Activated CD4-positive, CD25-positive, alpha-beta regulatory T cell treated with anti-CD3 and anti-CD28 coated beads, Interleukin-2, amount 50 U/mL, for 72 hours (primary cell): Measurements from ENCODE around the gene ZNG1A.
"Not testable (repeated sequence)": the region's sequence is repeated elsewhere in the genome, so short reads cannot be mapped to it uniquely, and the experiment has no call there.

Source experiments
- DNase-seq: peaks from one replicate; pipeline ENCODE4 v3.0.0; 2021

ZNG1A gene

GRCh38 chr9:178970-179383, at the start of gene ZNG1A:
Gene ZNG1A, minus strand, starts transcription at chr9:179056. Its CDS starts 87 bp downstream, at chr9:178969.
- peak; percentile 89 for DNase-seq

GRCh38 chr9:227860-228259, 49.0 kb upstream of the ZNG1A start:
- no peak for DNase-seq

DNA sequence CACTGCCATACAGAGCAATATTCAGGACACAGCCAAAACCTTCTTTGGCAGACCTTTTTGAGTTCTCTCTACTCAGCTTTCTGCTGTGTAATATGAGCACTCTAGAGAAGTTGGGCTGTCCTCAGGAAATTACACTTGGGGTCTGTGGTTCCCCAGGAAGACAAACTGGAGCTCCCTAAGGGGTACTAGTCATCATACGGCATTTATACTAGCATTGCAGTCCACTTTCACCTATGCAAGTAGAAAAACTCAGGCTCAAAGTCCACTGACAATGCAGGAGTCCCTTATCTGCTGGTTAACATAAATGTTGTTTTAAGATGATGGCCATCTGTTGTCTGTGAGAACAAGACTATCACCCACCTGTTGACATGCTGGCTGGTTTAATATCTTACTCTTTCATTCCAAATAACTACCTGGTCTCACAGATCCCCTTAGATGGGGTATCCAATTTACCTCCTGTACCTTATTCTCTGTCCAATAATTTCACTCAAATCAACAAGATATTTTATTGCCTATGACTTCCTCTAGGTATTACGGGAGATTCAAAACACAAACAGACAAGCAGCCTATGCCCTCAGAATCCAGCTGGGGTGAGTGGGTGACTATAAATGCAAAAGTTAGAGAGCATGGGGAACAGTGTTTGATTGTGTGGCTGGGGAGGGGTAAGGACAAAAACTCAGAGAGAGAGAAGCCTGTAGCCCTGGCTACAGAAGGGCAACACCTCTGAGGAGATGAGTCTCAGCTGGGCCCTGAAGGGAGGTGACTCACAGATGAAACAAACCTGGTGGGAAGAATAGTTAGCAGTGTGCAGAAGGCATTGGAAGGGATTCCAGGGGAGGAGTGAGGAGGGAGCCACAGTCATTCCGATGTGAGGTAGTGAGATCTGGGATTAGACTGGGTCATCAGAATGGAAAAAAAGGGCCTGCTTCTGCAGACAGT, 46.0 kb upstream of the ZNG1A start:
- DNase-seq, result no peak

DNA sequence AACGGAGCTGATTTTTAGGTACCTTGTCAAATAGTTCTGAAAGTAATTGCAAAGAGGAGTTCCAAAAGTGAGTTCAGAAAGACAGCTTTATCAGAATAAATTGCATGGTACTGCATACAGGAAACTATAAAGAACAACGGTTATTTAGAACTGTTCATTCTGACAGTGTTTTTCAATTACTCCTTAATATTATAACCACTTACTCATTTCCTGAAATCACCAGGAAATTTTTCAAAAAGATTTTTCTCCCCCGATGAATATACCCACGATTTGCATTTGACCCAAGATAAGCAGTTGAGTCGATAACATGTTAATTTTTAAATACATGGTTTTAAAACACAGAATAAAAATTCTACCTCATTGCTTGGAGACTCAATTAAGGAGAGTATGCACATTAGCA, 45.2 kb upstream of the ZNG1A start:
- DNase-seq, result no peak

GRCh38 chr9:223152-223551, 44.3 kb upstream of the ZNG1A start:
- DNase-seq, result no peak

DNA sequence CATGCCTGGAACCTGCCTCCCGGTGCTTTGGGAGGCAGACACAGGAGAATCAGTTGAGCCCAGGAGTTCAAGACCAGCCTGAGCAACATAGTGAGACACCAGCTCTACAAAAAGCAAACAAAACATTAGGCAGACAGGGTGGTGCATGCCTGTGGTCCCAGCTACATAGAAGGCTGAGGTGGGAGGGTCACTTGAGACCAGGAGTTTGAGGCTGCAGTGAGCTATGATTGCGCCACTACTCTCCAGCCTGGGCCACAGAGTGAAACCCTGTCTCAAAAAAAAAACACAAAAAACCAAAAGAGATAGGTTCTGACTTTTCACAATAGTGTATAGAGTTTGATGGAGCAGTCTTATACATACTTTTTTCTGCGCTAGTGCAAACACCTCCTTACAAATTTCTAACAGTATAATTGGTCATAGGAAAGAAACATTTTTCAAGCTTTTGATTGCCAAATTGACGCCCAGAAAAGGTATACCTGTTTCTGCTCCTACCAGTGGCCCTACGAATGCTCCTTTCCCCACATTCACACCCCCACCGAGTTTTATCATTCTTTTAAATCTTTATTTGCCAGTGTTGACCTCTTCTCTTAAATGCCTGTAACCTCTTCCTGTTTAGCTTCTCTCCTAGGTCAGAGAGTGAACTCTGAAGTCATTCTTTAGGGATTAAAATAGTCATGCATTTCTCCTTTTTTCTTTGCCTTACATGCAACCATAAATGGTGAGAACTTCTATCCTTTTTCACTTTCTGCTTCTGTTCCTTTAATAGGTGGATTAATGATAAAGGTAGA, 43.3 kb upstream of the ZNG1A start:
- no peak for DNase-seq

- DNase-seq, result no peak
Measured at GRCh38 chr9:219670-220365, 41.0 kb upstream of the ZNG1A start.

DNA sequence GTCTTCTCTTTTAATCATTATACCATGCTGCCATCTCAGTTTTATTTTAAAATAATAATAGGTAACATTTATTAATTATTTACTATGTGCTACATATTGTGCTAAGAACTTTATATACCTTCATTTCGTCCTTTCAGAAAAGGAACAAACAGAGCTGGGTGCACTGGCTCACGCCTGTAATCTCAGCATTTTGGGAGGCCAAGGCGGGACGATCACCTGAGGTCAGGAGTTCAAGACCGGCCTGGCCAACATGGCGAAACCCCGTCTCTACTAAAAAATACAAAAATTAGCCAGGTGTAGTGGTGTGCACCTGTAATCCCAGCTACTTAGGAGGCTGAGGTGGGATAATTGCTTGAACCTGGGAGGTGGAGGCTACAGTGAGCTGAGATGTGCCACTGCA, 40.2 kb upstream of the ZNG1A start:
- DNase-seq, result not testable (repeated sequence)

DNA sequence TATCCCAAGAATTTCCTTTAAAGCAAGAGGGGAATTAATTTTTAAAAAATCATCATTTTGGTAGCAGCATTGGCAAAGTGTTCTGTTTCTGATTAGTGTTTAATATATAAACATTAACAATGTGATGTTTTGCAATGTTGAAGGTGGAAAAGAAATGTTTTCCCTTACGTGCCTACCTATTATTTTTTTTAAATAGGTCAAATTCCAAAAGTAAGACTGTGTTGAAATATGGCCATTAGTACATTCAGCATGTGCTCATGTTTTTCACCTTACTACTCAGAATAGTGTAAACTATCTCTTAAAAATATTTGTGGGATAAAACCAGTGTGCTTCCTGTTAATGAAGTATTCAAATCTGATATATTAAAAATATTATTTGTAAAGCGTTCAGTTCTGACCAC, 39.1 kb upstream of the ZNG1A start:
- no peak for DNase-seq

DNA sequence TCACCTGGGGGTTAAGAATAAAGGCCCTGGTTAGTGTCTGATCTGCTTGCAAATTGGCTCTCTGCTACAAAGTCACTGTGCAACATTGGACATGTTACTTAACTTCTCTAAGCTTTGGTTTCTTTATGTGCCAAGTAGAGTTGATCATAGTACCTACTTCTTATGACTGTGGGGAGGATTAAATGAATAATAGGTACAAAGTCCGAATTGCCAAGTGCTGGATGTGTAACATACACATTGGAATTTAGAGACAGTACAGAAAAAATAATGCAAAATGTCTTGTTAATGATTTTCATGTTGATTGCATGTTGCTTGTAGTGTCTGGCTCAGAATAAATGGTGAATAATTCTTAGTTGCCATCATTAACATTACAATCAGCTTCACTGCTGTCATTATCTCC, 38.0 kb upstream of the ZNG1A start:
- DNase-seq, result no peak

DNA sequence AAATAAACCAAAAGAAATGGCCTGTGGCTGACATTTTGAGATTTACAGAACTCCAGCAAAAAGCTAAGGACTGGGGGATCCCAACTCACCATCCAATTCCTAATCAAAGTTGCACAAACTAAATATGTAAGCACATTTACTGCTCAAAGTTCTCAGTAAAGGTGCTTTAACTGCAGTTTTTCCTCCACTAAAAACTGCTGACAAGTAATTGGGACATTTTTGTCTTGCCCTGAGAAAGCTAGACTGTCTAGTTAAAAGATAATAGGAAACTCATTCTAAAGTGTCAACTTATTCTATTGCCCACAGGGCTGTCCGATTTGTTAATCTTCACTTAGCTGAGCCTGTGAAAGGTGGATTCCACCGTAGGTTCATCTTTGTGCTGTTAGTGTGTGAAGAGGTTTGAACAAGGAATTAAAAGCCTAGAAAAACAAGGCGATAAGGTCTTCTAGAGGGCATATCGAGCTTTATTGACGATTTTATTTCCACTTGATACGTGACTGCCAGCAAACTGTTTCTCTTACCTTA, 36.8 kb upstream of the ZNG1A start:
- DNase-seq, result no peak

GRCh38 chr9:214648-215493, 36.0 kb upstream of the ZNG1A start, which contains the start of gene DOCK8:
Gene DOCK8, plus strand, starts transcription at chr9:214865. Its CDS starts 112 bp downstream, at chr9:214977.
- peak; percentile 71 for DNase-seq

GRCh38 chr9:214351-214647, 35.4 kb upstream of the ZNG1A start:
- DNase-seq, result no peak

GRCh38 chr9:213901-214300, 35.0 kb upstream of the ZNG1A start:
- DNase-seq, result not testable (repeated sequence)

DNA sequence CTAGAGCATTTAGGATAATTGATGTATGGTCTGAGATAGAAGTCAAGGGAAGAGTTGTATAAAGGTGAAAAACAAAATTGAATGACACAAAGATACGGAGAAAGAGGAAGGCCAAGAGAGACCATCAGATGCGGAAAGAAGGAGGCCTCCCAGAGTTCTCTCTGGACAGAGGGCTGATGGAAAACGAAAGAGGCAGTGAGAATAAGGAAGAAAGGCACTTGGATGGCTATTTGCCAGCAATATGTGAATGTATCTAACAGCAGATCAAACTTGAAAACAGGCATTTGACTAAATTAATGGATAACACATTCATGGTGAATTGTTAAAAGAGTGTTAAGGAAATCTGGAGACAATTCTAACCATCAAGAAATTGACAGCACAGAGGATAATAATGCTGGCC, 33.4 kb upstream of the ZNG1A start:
- no peak for DNase-seq

DNA sequence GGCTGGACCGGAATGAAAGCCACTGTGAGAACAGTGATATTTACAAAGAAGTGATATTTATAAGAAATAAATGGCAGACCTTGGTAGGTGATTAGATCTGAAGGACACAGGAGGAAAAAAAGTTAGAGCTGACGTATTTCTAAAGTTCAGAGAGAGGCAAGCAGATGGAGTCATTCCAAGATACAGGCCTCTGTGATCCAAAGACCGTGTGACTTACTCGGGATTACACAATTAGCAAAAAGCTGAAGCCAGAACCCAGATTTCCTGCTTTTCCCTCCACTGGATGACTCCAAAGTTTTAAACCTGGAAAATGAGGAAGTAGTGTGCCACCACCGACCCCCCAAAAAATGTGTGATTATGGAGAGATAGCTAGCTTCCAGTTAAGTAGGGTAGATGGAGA, 32.7 kb upstream of the ZNG1A start:
- no peak for DNase-seq

DNA sequence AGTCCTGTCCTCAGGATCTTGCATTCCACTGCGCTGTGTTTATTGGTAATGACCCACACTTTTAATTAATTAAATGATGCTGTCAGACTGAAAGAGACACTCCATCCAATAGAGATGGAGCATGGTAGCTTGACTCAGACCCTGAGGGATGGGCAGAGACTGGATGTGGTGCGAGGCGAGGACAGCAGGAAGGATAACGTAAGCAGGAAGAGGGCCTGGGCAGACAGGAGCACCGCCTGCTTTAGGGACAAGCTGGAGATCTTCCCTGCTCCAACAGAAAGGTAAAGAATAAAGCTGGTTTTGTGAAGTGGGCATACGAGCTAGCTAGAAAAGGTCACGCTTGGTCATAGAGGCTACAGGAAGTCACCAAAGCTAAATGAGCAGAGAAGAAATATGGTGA, 32.2 kb upstream of the ZNG1A start:
- DNase-seq, result no peak

- no peak for DNase-seq
Measured at GRCh38 chr9:209143-209758, 30.4 kb upstream of the ZNG1A start.

DNA sequence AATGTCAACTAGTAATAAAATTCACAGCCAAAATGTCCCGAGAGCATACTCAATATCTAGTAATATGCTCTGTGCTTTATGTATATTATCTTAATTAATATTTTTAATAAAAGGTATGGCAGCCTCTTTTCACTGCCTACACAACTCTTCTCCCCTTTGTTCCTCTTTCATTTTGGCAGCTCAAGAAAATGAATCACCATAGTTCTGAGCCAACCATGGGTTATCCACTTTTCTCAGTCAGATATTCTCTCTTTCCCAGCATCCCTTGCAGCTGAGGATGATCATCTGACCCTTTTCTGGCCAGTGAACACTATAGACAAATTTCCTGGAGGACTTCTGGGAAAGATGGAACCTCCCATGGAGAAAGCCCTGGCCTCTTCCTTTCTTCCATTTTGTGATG, 27.6 kb upstream of the ZNG1A start:
- no peak for DNase-seq

DNA sequence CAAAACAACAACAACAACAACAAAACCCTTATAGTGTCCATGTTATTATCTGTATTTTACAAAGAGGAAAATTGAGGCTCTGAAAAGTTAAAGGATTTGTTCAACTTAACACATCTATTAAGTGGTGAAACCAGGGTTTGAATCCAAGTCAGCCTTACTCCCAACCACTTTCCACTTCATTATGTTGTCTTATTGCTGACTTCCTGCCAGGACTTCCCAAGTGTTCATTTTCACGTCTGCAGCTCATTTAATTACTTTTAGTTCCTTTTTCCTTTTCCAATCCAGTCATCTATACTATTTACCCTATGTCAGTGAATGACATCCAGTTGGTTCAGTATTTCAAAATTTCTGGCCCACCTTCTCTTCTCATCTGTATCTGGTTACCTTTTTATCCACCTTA, 20.7 kb upstream of the ZNG1A start:
- DNase-seq, result not testable (repeated sequence)

- DNase-seq, result peak; percentile 33
Measured at GRCh38 chr9:178140-178825, 573 bp downstream of the ZNG1A start.
